Measurements from ENCODE around the gene CACNA1D.

DNA sequence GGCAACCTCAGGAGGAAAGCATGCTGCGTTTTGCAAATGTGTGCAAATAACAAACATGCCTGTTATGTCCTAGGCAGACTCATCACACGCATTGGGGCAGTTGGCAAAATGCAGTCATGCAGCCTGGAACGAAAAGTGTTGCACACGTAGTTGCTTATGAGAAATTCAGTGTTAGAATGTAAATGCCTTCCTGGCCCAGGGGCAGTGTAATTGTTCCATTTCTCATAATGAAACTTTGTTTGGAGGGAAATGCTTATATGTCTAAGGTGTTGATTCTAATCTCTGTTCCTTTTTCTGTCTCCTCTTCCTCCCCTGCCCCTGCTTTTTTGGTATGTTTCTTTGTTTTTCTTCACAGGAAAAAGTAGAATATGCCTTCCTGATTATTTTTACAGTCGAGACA, 156.0 kb downstream of the CACNA1D start:
- TF ChIP-seq, protein P1, sequence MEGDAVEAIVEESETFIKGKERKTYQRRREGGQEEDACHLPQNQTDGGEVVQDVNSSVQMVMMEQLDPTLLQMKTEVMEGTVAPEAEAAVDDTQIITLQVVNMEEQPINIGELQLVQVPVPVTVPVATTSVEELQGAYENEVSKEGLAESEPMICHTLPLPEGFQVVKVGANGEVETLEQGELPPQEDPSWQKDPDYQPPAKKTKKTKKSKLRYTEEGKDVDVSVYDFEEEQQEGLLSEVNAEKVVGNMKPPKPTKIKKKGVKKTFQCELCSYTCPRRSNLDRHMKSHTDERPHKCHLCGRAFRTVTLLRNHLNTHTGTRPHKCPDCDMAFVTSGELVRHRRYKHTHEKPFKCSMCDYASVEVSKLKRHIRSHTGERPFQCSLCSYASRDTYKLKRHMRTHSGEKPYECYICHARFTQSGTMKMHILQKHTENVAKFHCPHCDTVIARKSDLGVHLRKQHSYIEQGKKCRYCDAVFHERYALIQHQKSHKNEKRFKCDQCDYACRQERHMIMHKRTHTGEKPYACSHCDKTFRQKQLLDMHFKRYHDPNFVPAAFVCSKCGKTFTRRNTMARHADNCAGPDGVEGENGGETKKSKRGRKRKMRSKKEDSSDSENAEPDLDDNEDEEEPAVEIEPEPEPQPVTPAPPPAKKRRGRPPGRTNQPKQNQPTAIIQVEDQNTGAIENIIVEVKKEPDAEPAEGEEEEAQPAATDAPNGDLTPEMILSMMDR (conservative IDR thresholded peaks at IDR 0.05; ENCODE audit: low read depth, low read length): no peak
- TF ChIP-seq EZH2 (IDR thresholded peaks at IDR 0.05; ENCODE audit: borderline replicate concordance, low read depth, low read length, poor library complexity, severe bottlenecking): no peak

All from A673 (cell line).